Calu3 (cell line): Measurements from ENCODE around the gene PREX1. TPM values are rescaled to one million over a fixed set of nuclear protein-coding genes. Genes with fewer than 3 reads are reported as not detected.

Source experiments
- BruUV-seq: library from RNA; stranded (reverse); fragments of 400-500 nt; replicated peaks from 2 replicates; lab custom pipeline; 2021; lab: Mats Ljungman, UMichigan
- CTCF ChIA-PET: fragments of 300-600 bp; sonication (Branson Sonifier 250); formaldehyde crosslinking; loops from one replicate; lab custom pipeline; 2022; ENCODE audit warnings: antibody characterized with exemption; lab: Charles Lee
- DNase-seq: peaks from one replicate; pipeline ENCODE4 v3.0.0; 2022
- H3K27ac Mint-ChIP-seq: one replicate; pipeline ENCODE4 v1.8.0; 2022; ENCODE audit warnings: mixed read lengths; ENCODE audit not compliant: unreplicated experiment
- H3K27me3 Mint-ChIP-seq: one replicate; pipeline ENCODE4 v1.8.0; 2022; ENCODE audit warnings: mixed read lengths; ENCODE audit not compliant: unreplicated experiment
- H3K36me3 Mint-ChIP-seq: one replicate; pipeline ENCODE4 v1.8.0; 2022; ENCODE audit warnings: mild to moderate bottlenecking, moderate library complexity, mixed read lengths; ENCODE audit not compliant: insufficient read depth, unreplicated experiment
- H3K4me1 Mint-ChIP-seq: one replicate; pipeline ENCODE4 v1.8.0; 2022; ENCODE audit warnings: mild to moderate bottlenecking, low read depth, mixed read lengths; ENCODE audit not compliant: unreplicated experiment
- H3K4me3 Mint-ChIP-seq: one replicate; pipeline ENCODE4 v1.8.0; 2022; ENCODE audit warnings: mild to moderate bottlenecking, low read depth, moderate library complexity, mixed read lengths; ENCODE audit not compliant: unreplicated experiment
- H3K9me3 Mint-ChIP-seq: one replicate; pipeline ENCODE4 v1.8.0; 2022; ENCODE audit warnings: low read depth, mixed read lengths; ENCODE audit not compliant: unreplicated experiment
- CTCF ChIP-seq: fragments of 200-600 bp; IDR thresholded peaks from one replicate; pipeline ENCODE4 v1.8.0; 2022; ENCODE audit warnings: antibody characterized with exemption; ENCODE audit not compliant: unreplicated experiment
- intact Hi-C: fragments of 100-400 bp; cut with micrococcal nuclease; formaldehyde crosslinking; loops from one replicate; pipeline ENCODE4 v1.10.0; 2022; ENCODE audit not compliant: unreplicated experiment
- total RNA-seq: library from RNA; stranded (reverse); gene quantifications from 2 replicates; pipeline ENCODE4 v1.2.3, GENCODE V29; 2022

PREX1 gene
- total RNA-seq, 1 experiment from 2014 or later, result 0.31 TPM

DNA sequence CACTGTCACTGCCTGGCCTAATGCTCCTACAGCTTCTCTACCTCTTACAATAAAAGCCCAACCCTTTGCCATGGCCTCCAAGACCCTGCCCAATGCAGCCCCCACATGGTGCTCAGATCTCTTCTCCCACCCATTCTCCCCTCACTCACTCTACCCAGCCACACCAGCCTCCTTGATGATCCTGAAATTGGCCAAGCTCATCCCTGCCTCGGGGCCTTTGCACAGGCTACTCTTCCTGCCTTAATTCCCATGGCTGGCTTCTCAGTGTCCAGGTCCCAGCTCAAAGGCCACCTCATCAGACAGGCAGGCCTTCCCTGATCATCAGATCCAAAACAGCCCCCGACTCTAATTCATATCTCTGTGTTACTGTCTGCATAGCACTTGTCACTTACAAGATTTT lies 25.6 kb downstream of the PREX1 start:
- Mint-ChIP-seq H3K27me3 (peaks cover 93% of the 10 kb centered on the region), H3K4me3 (no peak overlapping the region), H3K4me1 (no peaks in the 10 kb centered on the region), H3K27ac (no peak overlapping the region), H3K9me3 (no peaks in the 10 kb centered on the region), H3K36me3 (no peaks in the 10 kb centered on the region)
- intact Hi-C loops, result no loop called here
- DNase-seq, result no peak
- no TSS peak for BruUV-seq
- CTCF ChIA-PET, result no interaction called here
- no peak for TF ChIP-seq CTCF

- no TSS peak for BruUV-seq
- TF ChIP-seq CTCF, result no peak
- no peak for DNase-seq
- Mint-ChIP-seq H3K36me3 (no peaks in the 10 kb centered on the region), H3K27me3 (peaks cover 87% of the 10 kb centered on the region), H3K27ac (no peak overlapping the region), H3K9me3 (no peaks in the 10 kb centered on the region), H3K4me3 (no peak overlapping the region), H3K4me1 (no peaks in the 10 kb centered on the region)
- CTCF ChIA-PET, result no interaction called here
- intact Hi-C loops, result no loop called here
Observed at GRCh38 chr20:48801197-48801596, 26.6 kb downstream of the PREX1 start.

- no peak for TF ChIP-seq CTCF
- intact Hi-C loops, result no loop called here
- CTCF ChIA-PET, result no interaction called here
- DNase-seq, result no peak
- Mint-ChIP-seq H3K4me3 (no peak overlapping the region), H3K36me3 (no peaks in the 10 kb centered on the region), H3K27ac (no peak overlapping the region), H3K4me1 (no peaks in the 10 kb centered on the region), H3K9me3 (no peaks in the 10 kb centered on the region), H3K27me3 (peaks cover 76% of the 10 kb centered on the region)
- BruUV-seq, result no TSS peak
Observed at GRCh38 chr20:48800177-48800576, 27.6 kb downstream of the PREX1 start.

DNA sequence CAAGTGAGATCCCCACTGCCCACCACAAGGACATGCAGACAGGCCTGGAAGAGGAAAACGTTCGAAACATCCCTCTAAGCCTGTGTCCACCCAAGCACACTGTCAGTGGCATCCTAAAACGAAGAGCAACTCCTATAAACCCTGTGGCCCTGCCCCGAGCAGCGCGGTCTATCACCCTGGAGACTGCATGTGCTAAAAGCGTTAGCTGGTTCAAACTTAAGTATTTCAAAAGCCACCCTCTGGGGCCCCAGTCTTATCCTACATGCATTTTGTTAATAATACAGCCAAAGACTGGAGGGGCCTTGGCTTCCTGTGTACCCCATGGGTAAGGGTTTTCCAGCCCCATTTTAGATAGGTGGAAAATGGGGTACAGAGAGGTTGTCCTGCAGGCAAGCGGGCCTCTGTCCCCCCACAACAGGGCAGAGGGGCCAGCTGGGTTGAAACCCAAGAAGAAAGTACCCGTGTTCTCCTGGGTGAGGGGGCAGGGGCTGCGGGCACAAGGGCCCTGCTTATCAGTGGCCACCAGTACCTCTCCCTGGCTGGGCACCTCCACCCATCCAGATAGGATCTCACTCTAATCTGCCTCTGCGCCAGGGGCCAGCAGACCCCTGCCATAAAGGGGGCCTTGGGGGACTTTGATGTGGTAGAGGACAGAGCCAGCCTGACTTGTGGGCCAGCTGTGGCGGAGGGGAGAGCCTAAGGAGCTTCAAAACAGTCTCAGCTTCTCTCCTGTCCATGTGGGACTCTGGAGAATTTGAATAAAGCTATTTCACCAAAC lies 28.3 kb downstream of the PREX1 start:
- no peaks in the 10 kb centered on the region for H3K4me1 Mint-ChIP-seq
- H3K4me3 Mint-ChIP-seq, result no peak overlapping the region
- no TSS peak for BruUV-seq
- H3K36me3 Mint-ChIP-seq, result no peaks in the 10 kb centered on the region
- intact Hi-C loops, result no loop called here
- DNase-seq, result no peak
- peaks cover 70% of the 10 kb centered on the region for H3K27me3 Mint-ChIP-seq
- no peak overlapping the region for H3K27ac Mint-ChIP-seq
- no peaks in the 10 kb centered on the region for H3K9me3 Mint-ChIP-seq
- no peak for TF ChIP-seq CTCF
- CTCF ChIA-PET, result no interaction called here
